Measurements from ENCODE around the gene KCNQ1OT1. TPM values are rescaled to one million over a fixed set of nuclear protein-coding genes. Genes with fewer than 3 reads are reported as not detected.

Gene KCNQ1OT1
- total RNA-seq, 1 donor from 2014 or later, result 1.2 TPM

DNA sequence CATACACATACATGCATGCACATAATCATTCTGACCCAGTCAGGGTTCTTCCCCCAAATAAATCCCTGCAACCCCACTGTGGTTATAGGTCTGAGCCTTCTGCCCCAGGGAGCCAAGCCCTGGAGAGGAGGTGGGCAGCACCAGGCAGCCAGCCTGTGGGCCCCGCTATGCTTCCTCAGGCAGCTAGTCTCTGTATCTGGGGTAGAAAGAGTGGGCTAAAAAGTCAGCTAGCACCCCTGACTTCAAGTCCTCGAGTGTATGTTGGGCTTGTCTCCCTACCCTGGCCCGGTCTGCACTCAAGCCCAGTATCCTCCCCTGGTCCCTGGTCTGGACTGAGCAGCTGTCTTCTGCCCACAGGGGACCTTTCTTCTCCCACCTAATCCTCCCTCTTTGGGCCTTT is 28.0 kb downstream of the KCNQ1OT1 start:
- DNase-seq (ENCODE audit: low spot score) (no peak), ATAC-seq (no peak)

DNA sequence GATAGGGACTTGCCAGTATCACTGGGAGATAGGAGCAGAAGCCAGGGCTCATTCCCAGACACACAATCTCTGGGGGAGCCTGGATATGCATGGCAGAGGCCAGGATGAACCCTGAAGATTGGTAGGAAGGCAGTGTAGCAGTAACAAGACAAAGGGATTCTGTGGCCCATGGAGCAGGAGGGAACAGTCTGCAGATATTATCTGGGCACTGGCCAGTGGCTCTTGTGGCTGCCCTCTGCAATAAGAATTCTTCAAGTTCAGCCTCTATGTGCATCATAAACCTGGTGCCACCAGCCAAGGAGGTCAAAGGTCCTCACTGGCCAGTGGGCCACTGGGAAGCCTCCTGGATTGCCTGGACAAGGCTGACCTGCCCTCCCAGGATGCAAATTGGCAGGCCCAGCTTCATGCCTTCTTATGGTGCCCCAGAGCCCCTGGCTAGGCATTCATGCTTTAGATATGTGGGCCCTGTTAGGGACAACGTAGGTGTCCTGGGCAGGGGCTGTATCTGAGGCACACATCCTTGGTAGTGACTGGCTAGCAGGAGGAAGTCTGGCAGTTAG is 29.2 kb downstream of the KCNQ1OT1 start:
- DNase-seq (ENCODE audit: low spot score) (no peak), ATAC-seq (no peak)

DNA sequence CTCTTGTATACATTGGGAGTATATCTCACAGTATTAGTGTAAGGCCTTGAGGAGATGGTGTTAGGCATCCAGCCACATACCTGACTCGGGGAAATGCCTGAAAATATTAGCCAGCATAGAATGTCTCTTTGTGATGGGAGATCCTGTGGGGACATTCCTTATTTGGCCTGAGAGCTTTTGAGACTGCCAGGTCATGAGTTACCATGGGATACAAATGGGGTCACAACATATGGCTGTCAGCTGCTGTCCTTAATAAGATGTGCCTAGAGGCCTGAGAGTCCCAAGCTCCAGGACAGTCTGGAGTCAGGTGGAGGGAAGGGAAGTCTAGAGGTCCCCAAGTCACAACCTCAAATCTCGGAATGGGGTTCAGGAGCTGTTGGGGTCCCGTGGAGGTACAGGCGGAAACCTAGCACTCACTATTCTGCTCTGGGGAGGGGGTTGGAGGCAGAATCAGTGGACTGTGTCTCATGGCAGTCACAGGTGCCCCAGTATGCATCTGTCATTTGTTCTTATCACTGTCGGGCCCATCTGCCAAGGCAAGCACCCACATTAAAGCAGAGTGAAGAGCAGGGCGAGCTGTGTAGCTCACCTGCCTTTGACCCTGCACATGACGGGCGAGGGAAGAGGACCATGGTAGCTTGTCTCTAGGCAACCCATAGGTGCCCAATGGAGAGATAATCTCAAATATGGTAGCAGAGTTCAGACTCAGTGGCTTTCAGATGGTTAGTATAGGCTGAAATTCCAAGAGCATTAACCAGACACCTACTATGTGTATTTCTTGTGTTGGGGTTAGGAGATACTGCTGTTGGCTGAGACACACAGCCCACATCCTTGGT is 29.9 kb downstream of the KCNQ1OT1 start:
- no peak for DNase-seq (ENCODE audit: low spot score)

DNA sequence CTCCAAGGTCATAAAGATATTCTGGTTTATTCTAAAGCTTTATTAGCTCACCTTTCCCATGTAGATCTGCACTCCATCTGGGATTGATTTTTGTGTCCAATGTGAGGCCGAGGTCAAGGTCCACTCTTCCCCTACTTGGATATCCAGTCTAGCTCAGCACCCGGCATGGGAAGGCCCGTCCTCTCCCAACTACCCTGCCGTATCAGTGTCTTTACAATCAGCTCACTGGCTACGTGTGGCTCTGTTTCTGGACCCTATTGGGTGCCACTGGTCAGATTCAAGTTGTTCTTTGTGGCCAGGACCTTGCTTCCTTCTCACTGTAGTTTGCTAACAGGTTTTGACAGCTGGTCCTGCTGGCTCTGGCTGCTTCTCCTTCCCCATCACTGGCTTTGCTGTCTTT is 30.9 kb downstream of the KCNQ1OT1 start:
- DNase-seq (ENCODE audit: low spot score), result no peak
- peak; percentile 60 for ATAC-seq

More for the DNA sequence above, 29.9 kb downstream of the KCNQ1OT1 start:
- no peak for ATAC-seq

- DNase-seq (ENCODE audit: low spot score) (no peak), ATAC-seq (no peak)
Measured at GRCh38 chr11:2667940-2668339, 31.9 kb downstream of the KCNQ1OT1 start.

- no peak for DNase-seq (ENCODE audit: low spot score)
Measured at GRCh38 chr11:2666828-2667570, 32.8 kb downstream of the KCNQ1OT1 start.

GRCh38 chr11:2666401-2666741 is 33.4 kb downstream of the KCNQ1OT1 start:
- DNase-seq (ENCODE audit: low spot score), result no peak
- no peak for ATAC-seq

More at GRCh38 chr11:2666828-2667570, 32.8 kb downstream of the KCNQ1OT1 start:
- no peak for ATAC-seq

GRCh38 chr11:2665526-2666400 is 34.0 kb downstream of the KCNQ1OT1 start:
- ATAC-seq, result no peak
- no peak for DNase-seq (ENCODE audit: low spot score)

DNA sequence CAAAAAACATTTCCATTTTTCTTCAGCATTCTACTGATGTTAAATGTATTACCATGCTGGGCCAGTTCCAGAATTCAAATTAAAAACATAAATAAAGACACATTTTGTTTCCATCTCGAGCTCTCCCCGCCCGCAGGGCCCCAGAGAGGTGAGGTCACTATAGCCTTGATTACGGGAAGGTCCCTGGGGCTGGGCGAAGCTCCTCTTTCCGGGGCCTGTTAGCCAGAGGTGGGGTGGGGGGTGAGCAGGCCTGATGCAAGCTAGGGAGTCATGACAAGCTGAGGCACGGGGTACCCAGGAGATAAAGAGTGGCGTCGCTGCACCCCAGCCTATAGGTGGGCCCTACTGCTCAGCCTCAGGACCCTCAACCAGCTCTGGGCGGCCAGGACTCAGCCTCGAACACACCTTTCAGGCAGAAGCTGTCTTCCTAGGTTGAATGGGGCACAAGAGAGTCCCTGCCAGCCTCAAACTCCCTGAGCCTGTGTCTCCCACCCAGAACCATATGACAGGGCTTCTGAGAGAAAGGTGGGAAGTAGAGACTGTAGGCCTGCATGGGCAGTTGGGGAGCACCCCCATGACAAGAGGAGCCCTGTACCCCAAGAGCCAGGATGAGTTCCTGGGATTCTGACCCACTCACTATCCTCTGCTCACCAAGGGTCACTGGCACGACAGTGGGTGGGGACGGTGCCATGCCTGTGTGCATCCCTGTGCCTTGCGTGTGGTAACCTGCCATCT is 34.8 kb downstream of the KCNQ1OT1 start:
- DNase-seq (ENCODE audit: low spot score) (no peak), ATAC-seq (no peak)

DNA sequence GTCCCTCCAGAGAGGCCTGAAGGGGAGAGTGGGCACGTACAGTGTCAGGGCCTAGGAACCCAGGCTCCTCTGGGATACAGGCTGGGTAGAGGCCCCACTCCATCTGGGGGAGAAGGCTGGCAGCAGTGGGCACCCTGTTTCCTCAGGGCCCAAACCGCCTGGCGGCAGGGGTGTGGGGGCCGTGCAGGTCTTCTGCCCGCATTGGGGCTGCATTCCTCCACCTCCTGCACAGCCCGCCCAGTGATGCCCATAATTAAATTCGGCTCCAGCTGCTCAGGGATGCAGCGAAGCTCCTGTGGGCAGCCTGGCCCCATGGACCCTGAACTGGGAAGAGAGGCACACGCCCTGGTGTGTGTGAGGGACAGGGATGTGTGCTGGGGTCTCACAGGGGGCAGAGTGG is 35.4 kb downstream of the KCNQ1OT1 start:
- DNase-seq (ENCODE audit: low spot score) (no peak), ATAC-seq (no peak)

- DNase-seq (ENCODE audit: low spot score) (no peak), ATAC-seq (no peak)
Measured at GRCh38 chr11:2663915-2664314, 35.9 kb downstream of the KCNQ1OT1 start.

GRCh38 chr11:2663506-2663905 is 36.3 kb downstream of the KCNQ1OT1 start:
- DNase-seq (ENCODE audit: low spot score) (no peak), ATAC-seq (peak; percentile 8)

- no peak for ATAC-seq
- DNase-seq (ENCODE audit: low spot score), result no peak
Measured at GRCh38 chr11:2662430-2663299, 37.1 kb downstream of the KCNQ1OT1 start.

DNA sequence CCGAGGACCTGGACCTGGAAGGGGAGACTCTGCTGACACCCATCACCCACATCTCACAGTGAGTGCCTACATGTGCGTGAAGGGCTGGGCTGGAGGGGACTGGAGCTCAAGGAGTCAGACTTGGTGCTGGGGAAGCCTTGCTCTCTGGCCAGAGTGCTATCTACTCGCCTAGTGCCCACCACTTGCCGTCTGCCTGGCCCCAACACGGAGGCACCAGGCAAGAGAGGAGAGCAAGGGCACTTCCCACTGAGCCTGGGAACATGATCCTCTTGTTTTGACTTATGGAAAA is 37.8 kb downstream of the KCNQ1OT1 start:
- DNase-seq (ENCODE audit: low spot score), result no peak
- no peak for ATAC-seq

GRCh38 chr11:2661173-2662023 is 38.4 kb downstream of the KCNQ1OT1 start:
- DNase-seq (ENCODE audit: low spot score) (no peak), ATAC-seq (no peak)

- ATAC-seq (no peak), DNase-seq (ENCODE audit: low spot score) (no peak)
Measured at GRCh38 chr11:2660357-2660939, 39.3 kb downstream of the KCNQ1OT1 start.

DNA sequence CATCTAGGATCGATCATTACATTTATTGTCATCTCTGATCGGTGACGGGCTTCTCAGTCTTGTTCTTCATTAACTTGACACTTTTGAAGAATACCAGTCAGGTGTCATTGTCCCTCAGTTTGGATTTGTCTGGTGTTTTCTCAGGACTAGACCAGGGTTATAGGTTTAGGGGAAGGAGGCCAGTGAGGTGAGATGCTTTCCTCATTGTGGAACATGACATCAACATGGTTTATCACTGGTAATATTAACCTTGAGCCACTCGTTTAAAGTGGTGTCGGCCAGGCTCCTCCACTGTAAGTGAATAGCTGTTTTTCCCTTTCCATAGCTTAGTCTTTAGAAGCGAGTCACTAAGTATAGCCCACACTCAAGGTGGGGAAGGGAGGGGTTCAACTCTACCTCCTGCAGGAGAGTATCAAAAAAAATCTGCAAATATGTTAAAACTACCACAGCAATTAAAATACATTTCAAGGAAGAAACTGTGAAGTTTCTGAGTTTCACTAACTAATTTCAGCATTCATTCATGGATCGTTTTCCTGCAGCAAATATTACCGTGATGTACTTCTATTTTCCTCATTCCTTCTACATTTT is 42.0 kb downstream of the KCNQ1OT1 start:
- no peak for DNase-seq (ENCODE audit: low spot score)
- no peak for ATAC-seq

GRCh38 chr11:2656859-2657258 is 42.9 kb downstream of the KCNQ1OT1 start:
- no peak for DNase-seq (ENCODE audit: low spot score)
- ATAC-seq, result no peak

All from left lobe of liver (tissue), 2 donors.